NB4 (cell line): Measurements from ENCODE around the gene MYNN.

ENCODE experiments used
- CTCF ChIP-seq: IDR thresholded peaks from one replicate; pipeline ENCODE4 v1.5.1; 2012; ENCODE audit warnings: low read depth, low read length
- POLR2A ChIP-seq: IDR thresholded peaks from 2 replicates; pipeline ENCODE4 v1.6.1; 2011; ENCODE audit warnings: mild to moderate bottlenecking; ENCODE audit not compliant: insufficient read length; ENCODE audit errors: extremely low read depth

- TF ChIP-seq POLR2A (peak; percentile 36), CTCF (no peak)
Observed at GRCh38 chr3:169764312-169764881, 8.8 kb upstream of the MYNN start.
